A549 treated with RU486 at 1 μM for 4 hours (cell line): ENCODE data around the gene TREML2. TPM values are rescaled to one million over a fixed set of nuclear protein-coding genes. Genes with fewer than 3 reads are reported as not detected.

Experiments
- total RNA-seq: library from RNA; stranded (reverse); fragments of 200-300 nt; extraction: Qiagen RNA extraction; gene quantifications from 5 replicates; pipeline ENCODE4 v1.2.3, GENCODE V29; 2022; ENCODE audit warnings: low read depth

The TREML2 gene
- total RNA-seq: not detected in 5 replicates

DNA sequence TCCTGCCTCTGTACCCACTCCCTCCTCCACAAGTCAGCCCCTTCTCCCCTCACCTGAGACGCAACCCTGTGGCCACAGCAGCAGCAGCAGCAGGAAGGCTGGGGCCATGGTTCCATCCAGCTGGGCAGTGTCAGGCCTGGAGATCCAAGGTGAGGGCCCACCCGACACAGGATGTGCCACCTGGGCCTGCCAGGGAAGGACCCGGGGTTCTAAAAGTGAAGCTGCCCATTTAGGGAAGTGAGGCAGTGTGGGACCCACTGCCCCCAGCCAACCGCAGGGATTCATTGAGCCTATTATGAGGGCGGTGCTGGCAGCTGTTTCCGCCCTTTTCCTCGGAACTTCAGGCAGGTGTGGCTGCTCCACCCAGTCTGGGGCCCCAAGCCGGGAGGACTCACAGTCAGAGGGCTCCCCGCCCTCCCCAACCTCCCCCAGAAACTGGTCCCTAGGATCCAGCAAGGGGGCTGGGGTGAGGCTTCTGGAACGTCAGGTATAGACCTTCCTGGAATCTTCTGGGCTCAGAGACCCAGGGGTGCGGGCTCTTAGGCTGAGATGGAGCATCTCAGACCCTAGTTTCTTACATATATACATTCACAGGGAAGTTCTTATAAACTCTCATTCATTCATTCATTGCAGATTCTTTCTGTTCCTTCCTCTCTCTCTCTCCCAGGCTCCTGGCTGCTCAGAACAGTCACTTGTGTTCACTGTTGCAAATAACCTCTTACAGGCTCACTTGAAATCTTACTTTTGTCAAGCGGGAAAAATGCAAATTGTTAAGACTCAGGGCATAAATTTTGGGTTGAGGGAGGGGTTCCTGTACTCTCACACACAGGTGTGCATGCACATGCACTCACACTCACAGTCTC is at the start of gene TREML2:
Gene TREML2, minus strand, starts transcription at position 249 of the 863 bp plus-strand sequence. Its CDS starts 141 bp downstream, at position 108.

DNA sequence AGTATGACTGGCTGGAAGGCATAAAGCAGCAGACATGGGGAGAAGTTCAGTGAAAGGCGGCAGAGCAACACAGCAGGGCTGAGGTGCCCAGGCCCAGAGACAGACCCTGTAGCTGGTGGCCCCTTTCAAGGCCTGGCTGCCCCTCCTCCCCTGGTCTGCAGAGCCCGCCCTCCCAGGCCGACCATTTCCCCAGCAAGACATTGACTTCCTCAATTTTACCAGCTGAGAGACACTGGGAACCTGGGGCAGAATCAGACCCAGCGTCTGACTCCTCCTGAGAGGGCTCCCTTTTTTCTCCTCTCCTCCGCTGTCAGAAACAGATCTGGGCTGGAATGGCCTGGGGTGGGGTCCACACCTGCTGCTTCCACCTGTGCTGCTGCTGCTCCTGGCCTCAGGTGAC is 27.1 kb upstream of the TREML2 start, which contains the start of gene TREML4:
Gene TREML4, plus strand, starts transcription at position 254 of the 400 bp plus-strand sequence. Its CDS starts 79 bp downstream, at position 333.

GRCh38 chr6:41162687-41163418 is 38.1 kb downstream of the TREML2 start, which contains the start of gene TREM2:
Gene TREM2, minus strand, starts transcription at chr6:41163116. Its CDS starts 34 bp downstream, at chr6:41163082.

DNA sequence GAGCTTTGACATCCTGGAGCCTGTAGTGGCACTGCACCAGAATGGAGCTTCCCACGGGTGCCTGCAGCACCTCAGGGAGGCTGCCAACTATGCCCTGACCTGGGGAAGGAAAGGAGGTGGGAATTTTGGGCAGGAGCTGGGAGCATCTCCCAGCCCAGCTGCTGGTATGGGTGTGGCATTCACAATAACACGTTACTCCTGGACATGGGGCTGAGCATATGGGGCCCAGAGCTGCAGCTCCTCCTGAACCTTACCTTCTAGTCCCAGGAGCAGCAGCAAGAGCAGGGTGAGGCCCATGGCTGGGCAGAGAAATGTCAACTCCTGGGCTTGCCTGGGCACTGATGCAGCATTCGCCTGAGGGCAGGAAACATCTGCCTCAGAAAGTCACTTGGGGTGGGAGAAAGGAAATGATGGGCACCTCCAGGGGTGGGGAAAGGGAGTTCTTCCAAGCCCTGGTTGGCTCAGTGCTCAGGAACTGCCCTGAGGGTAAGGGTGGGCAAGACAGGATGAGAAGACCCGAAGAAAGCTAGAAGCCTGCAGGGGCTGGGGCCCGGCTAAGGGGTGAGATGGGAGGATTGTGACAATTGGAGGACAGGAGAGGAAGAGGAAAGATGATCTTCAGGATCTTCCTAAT is 46.8 kb downstream of the TREML2 start, which contains the start of gene TREML1:
Gene TREML1, minus strand, starts transcription at position 356 of the 634 bp plus-strand sequence. Its CDS starts 59 bp downstream, at position 297.

Other genes starting within 250 kb of the TREML2 start
- 0.30 to 0.57 TPM (median 0.42 TPM) in 5 replicates for gene UNC5CL, start 161.9 kb downstream of the TREML2 start, total RNA-seq
- not detected in 5 replicates for gene TSPO2, start 158.7 kb downstream of the TREML2 start, total RNA-seq
- not detected in 5 replicates for gene APOBEC2, start 147.9 kb downstream of the TREML2 start, total RNA-seq
- gene OARD1, start 128.8 kb downstream of the TREML2 start, total RNA-seq: 17.3 to 25.3 TPM (median 19.9 TPM) in 5 replicates
- 10.0 to 14.8 TPM (median 13.5 TPM) in 5 replicates for gene NFYA, start 128.2 kb downstream of the TREML2 start, total RNA-seq
- not detected in 5 replicates for gene TREML1, start 46.8 kb downstream of the TREML2 start, total RNA-seq
- gene TREM2, start 38.0 kb downstream of the TREML2 start, total RNA-seq: not detected in 5 replicates
- gene TREML4, start 27.2 kb upstream of the TREML2 start, total RNA-seq: not detected in 5 replicates
- gene TREM1, start 85.5 kb upstream of the TREML2 start, total RNA-seq: 0.22 TPM in 1 of 5 replicates, not detected in the others
- gene NCR2, start 134.5 kb upstream of the TREML2 start, total RNA-seq: not detected in 5 replicates